ENCODE measurements around the gene NBPF3.

GRCh38 chr1:21520899-21521716 is 81.2 kb downstream of the NBPF3 start:
- TF ChIP-seq CTCF (IDR thresholded peaks at IDR 0.05) (no peak), POLR2A (IDR thresholded peaks at IDR 0.05) (no peak)
